RWPE1 (cell line): Measurements from ENCODE around the gene JAK3.

Source experiments
- CTCF ChIA-PET: fragments of 350-600 bp; sonication (Branson Sonifier 250); formaldehyde crosslinking; extraction: SDS; loops from one replicate; lab custom pipeline; 2021; lab: Yijun Ruan, JAX
- POLR2A ChIA-PET: fragments of 400-600 bp; formaldehyde crosslinking; extraction: SDS; loops from one replicate; lab custom pipeline; 2020; ENCODE audit warnings: antibody characterized with exemption; ENCODE audit not compliant: low non-redundant PET; lab: Yijun Ruan, JAX
- DNase-seq: peaks from one replicate; pipeline ENCODE4 v3.0.0; 2012; ENCODE audit warnings: low spot score
- H3K27ac ChIP-seq: fragments of 450-650 bp; 2 replicates; pipeline ENCODE4 v1.5.1; 2017
- TF ChIP-seq, protein P1 (sequence below): fragments of 450-650 bp; conservative IDR thresholded peaks from 2 replicates; pipeline ENCODE4 v1.5.1; 2017; ENCODE audit warnings: low read depth, mild to moderate bottlenecking

The JAK3 gene

DNA sequence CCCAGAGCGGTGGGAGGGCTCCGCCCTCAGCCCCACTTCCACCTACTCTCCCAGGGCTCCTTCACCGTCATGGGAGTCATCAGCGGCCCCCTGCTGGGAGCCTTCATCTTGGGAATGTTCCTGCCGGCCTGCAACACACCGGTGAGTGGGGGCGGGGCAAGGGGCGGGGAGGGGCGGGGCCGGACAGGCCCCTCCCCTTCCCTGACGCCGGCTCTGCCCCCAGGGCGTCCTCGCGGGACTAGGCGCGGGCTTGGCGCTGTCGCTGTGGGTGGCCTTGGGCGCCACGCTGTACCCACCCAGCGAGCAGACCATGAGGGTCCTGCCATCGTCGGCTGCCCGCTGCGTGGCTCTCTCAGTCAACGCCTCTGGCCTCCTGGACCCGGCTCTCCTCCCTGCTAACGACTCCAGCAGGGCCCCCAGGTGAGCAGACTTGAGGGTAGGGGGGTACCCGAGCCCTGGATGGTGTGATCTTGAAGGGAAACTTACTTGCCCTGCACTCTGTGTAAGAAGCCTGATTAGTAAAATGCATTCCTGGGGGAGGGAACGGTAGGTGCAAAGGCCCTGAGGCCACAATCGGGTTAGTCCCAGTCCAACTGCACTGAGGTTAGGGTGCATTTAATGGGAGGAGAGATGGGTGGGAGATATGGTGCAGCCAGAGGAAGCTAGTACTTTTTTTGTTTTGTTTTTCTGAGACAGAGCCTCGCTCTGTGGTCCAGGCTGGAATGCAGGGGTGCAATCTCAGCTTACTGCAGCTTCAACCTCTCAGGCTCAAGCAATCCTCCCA is 36.0 kb upstream of the JAK3 start:
- TF ChIP-seq, protein P1, sequence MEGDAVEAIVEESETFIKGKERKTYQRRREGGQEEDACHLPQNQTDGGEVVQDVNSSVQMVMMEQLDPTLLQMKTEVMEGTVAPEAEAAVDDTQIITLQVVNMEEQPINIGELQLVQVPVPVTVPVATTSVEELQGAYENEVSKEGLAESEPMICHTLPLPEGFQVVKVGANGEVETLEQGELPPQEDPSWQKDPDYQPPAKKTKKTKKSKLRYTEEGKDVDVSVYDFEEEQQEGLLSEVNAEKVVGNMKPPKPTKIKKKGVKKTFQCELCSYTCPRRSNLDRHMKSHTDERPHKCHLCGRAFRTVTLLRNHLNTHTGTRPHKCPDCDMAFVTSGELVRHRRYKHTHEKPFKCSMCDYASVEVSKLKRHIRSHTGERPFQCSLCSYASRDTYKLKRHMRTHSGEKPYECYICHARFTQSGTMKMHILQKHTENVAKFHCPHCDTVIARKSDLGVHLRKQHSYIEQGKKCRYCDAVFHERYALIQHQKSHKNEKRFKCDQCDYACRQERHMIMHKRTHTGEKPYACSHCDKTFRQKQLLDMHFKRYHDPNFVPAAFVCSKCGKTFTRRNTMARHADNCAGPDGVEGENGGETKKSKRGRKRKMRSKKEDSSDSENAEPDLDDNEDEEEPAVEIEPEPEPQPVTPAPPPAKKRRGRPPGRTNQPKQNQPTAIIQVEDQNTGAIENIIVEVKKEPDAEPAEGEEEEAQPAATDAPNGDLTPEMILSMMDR, result no peak
- DNase-seq, result no peak
- ChIA-PET POLR2A (interaction anchor here (0.5 kb wide), 1 partner anchor 11 kb away, joined by 3 read pairs; no protein-coding TSS in a partner anchor), CTCF (interaction anchor here (0.7 to 0.9 kb wide), 2 partner anchors 14 to 205 kb away, joined by 3 to 7 read pairs; no protein-coding TSS in a partner anchor)
- H3K27ac ChIP-seq, result no peak overlapping the region

DNA sequence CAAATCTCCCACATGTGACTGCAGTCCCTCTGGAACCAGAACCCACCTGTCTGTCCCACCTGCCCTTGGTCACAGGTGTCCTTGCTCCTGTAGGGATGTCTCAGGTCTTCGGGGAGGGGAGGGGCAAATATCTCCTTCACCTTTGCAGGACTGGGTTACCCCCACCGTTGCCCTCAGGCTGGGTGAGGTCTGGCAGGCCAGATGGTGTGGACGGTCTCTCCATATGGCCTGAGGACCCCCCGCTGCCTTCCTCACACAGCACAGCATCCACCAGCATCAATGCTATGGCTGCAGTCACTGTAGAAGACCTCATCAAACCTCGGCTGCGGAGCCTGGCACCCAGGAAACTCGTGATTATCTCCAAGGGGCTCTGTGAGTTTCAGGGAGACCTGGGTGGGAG is 33.9 kb upstream of the JAK3 start:
- TF ChIP-seq, protein P1, result no peak
- ChIA-PET POLR2A (no interaction called here), CTCF (no interaction called here)
- H3K27ac ChIP-seq, result no peak overlapping the region
- no peak for DNase-seq

DNA sequence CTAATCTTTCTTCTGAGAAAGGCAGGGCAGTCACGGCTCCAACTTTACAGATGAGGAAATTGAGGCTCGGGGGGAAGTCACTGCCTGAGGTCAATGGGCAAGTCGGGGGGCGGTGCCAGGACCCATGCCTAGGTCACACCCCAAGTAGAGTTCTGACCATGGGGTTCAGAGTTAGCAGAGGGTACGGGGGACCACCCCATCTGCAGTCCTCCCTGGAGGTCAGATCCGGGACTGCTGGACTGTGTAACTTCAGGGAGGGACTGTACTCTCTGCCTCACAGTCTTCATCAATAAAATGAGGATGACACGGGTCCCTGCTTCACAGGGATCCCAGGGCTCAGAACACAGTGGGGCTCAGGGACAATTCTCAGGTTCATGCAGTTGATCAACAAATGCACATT is 31.7 kb upstream of the JAK3 start:
- TF ChIP-seq, protein P1, result no peak
- CTCF ChIA-PET, result interaction anchor here (0.6 kb wide), 1 partner anchor 53 kb away, joined by 4 read pairs; the partner anchor contains the start of gene CCDC124
- DNase-seq, result no peak
- no peak overlapping the region for H3K27ac ChIP-seq
- POLR2A ChIA-PET, result interaction anchor here (0.7 kb wide), 1 partner anchor 15 kb away, joined by 4 read pairs; no protein-coding TSS in a partner anchor

DNA sequence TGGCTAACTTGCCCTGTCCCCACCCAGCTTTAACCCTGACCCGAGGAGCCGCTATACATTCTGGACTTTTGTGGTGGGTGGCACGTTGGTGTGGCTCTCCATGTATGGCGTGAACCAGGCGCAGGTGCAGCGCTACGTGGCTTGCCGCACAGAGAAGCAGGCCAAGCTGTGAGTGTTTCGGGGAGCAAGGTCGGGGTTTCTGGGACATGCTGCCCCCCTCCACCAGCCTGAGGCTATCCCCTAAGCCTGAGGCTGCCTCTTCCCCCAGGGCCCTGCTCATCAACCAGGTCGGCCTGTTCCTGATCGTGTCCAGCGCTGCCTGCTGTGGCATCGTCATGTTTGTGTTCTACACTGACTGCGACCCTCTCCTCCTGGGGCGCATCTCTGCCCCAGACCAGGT is 29.9 kb upstream of the JAK3 start:
- TF ChIP-seq, protein P1, result no peak
- no peak overlapping the region for H3K27ac ChIP-seq
- CTCF ChIA-PET, result no interaction called here
- no peak for DNase-seq
- POLR2A ChIA-PET, result no interaction called here

DNA sequence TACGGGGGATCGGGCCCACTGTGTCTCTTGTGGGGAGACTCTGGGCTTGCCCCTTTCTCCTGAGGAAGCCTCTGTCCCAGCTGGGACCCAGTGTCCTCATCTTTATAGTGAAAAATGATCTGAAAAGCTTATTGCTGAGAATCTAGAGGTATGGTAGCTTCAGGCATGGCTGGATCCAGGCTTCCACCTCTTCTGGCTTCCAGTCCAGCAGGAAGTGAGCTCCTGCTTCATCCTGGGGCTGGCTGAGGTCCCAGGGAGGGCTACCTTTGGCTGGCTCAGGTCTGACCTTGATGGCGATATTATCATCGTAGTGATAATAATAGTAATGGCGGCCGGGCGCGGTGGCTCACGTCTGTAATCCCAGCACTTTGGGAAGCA is 27.0 kb upstream of the JAK3 start:
- TF ChIP-seq, protein P1, result no peak
- ChIA-PET POLR2A (interaction anchor here (0.6 kb wide), 1 partner anchor 59 kb away, joined by 4 read pairs; no protein-coding TSS in a partner anchor), CTCF (no interaction called here)
- DNase-seq, result no peak
- no peak overlapping the region for H3K27ac ChIP-seq

DNA sequence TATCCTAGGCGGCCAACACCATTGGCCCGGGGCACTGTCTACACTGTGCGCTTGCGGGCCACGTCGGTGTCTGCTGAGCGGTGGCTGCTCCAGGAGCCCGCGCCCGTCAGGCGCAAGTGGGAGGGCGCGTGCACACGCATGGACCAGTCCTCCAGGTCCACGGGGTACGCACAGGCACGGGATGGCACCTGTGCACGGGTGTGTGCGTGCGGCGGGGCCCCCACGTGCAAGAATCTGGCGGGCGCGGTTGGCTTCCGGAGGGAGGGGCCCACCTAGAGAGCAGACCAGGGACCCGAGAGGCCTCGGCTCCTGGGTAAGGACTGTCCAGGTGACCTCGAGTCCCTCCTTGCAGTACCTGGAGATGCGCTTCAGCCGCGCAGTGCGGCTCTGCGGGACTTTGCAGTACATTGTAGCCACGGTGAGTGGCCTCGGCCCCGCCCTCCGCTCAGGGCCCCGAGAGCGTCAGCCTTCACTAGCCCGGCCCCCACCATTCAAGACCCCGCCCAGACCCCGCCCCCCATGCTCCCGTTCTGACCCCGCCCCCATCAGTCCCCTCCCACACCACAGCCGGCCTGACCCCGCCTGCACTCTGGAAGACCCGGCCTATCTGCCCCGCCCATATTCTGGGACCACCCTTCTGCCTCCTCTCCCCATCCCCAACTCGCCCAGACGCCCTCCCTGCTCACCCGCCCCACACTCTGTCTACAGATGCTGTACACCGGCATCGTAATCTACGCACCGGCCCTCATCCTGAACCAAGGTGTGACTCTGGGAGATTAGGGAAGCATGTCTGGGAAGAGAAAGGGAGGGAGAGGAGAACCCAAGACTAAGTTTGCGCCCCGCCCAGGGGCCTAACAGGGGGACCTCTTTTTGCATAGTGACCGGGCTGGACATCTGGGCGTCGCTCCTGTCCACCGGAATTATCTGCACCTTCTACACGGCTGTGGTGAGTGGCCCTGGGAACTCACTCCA is 26.3 kb upstream of the JAK3 start:
- DNase-seq, result peak; percentile 81
- TF ChIP-seq, protein P1, result no peak
- H3K27ac ChIP-seq, result no peak overlapping the region
- ChIA-PET POLR2A (no interaction called here), CTCF (no interaction called here)
